Measurements from ENCODE around the gene CASP4. TPM values are rescaled to one million over a fixed set of nuclear protein-coding genes. Genes with fewer than 3 reads are reported as not detected.

The CASP4 gene
- total and polyA plus RNA-seq, 7 donors = 20.8 to 64.6 (median 51.8) TPM

- DNase-seq = no peak
- no peaks in the 10 kb centered on the region for H3K4me1 ChIP-seq
- no peaks in the 10 kb centered on the region for H3K36me3 ChIP-seq
- no peaks in the 10 kb centered on the region for H3K9me3 ChIP-seq
- no peak overlapping the region for H3K4me3 ChIP-seq
- H3K27me3 ChIP-seq = no peaks in the 10 kb centered on the region
- WGBS, 2 donors = 85 to 97% methylated on average over 7 of the region's 7 CpGs
- TF ChIP-seq POLR2A (IDR thresholded peaks at IDR 0.05) (no peak), CTCF (IDR thresholded peaks at IDR 0.05) (peak in 2 of 4 experiments; percentile 13 to 29)
- no peak overlapping the region for H3K27ac ChIP-seq
- intact Hi-C loops (cut with DNase I) = no loop called here
Measured at GRCh38 chr11:105000797-105001196, 32.4 kb upstream of the CASP4 start.

GRCh38 chr11:105000167-105000566 lies 31.8 kb upstream of the CASP4 start:
- no peak for TF ChIP-seq EP300 (IDR thresholded peaks at IDR 0.05)
- no peak for TF ChIP-seq POLR2A (IDR thresholded peaks at IDR 0.05)
- no peak for TF ChIP-seq CTCF (IDR thresholded peaks at IDR 0.05)
- no peak for TF ChIP-seq POLR2AphosphoS5 (IDR thresholded peaks at IDR 0.05)
- Histone ChIP-seq H3K4me3 (no peak overlapping the region), H3K36me3 (no peaks in the 10 kb centered on the region), H3K4me1 (no peaks in the 10 kb centered on the region), H3K9me3 (no peaks in the 10 kb centered on the region), H3K27ac (no peak overlapping the region), H3K27me3 (no peaks in the 10 kb centered on the region)
- DNase-seq = no peak
- 92 to 96% methylated on average over 5 of the region's 5 CpGs for WGBS, 2 donors
- intact Hi-C loops (cut with DNase I) = no loop called here

GRCh38 chr11:104999721-105000120 lies 31.3 kb upstream of the CASP4 start:
- Histone ChIP-seq H3K9me3 (no peaks in the 10 kb centered on the region), H3K27ac (no peak overlapping the region), H3K36me3 (no peaks in the 10 kb centered on the region), H3K4me1 (no peaks in the 10 kb centered on the region), H3K27me3 (no peaks in the 10 kb centered on the region), H3K4me3 (no peak overlapping the region)
- intact Hi-C loops (cut with DNase I) = no loop called here
- DNase-seq = no peak
- 47 to 66% methylated on average over 1 of the region's 1 CpG for WGBS, 2 donors
- TF ChIP-seq POLR2A (IDR thresholded peaks at IDR 0.05) = no peak
- no peak for TF ChIP-seq EP300 (IDR thresholded peaks at IDR 0.05)
- no peak for TF ChIP-seq POLR2AphosphoS5 (IDR thresholded peaks at IDR 0.05)
- TF ChIP-seq CTCF (IDR thresholded peaks at IDR 0.05) = no peak

GRCh38 chr11:104997288-104997687 lies 28.9 kb upstream of the CASP4 start:
- no peak for TF ChIP-seq EP300 (IDR thresholded peaks at IDR 0.05)
- no peak for TF ChIP-seq POLR2A (IDR thresholded peaks at IDR 0.05)
- no peak for TF ChIP-seq POLR2AphosphoS5 (IDR thresholded peaks at IDR 0.05)
- TF ChIP-seq CTCF (IDR thresholded peaks at IDR 0.05) = no peak
- H3K4me3 ChIP-seq = no peak overlapping the region
- WGBS, 2 donors = 79 to 87% methylated on average over 6 of the region's 6 CpGs
- no peak for DNase-seq
- H3K9me3 ChIP-seq = no peaks in the 10 kb centered on the region
- intact Hi-C loops (cut with DNase I) = no loop called here
- no peaks in the 10 kb centered on the region for H3K36me3 ChIP-seq
- no peaks in the 10 kb centered on the region for H3K27me3 ChIP-seq
- no peak overlapping the region for H3K27ac ChIP-seq
- no peaks in the 10 kb centered on the region for H3K4me1 ChIP-seq

GRCh38 chr11:104995001-104995408 lies 26.6 kb upstream of the CASP4 start:
- Histone ChIP-seq H3K27ac (no peak overlapping the region), H3K27me3 (no peaks in the 10 kb centered on the region), H3K9me3 (no peaks in the 10 kb centered on the region), H3K36me3 (no peaks in the 10 kb centered on the region), H3K4me1 (no peaks in the 10 kb centered on the region), H3K4me3 (no peak overlapping the region)
- DNase-seq = no peak
- 78 to 86% methylated on average over 2 of the region's 2 CpGs for WGBS, 2 donors
- intact Hi-C loops (cut with DNase I) = no loop called here
- TF ChIP-seq CTCF (IDR thresholded peaks at IDR 0.05) (no peak), POLR2A (IDR thresholded peaks at IDR 0.05) (no peak), EP300 (IDR thresholded peaks at IDR 0.05) (no peak), POLR2AphosphoS5 (IDR thresholded peaks at IDR 0.05) (no peak)
